ENCODE measurements around the gene OR8G5.

The OR8G5 gene

DNA sequence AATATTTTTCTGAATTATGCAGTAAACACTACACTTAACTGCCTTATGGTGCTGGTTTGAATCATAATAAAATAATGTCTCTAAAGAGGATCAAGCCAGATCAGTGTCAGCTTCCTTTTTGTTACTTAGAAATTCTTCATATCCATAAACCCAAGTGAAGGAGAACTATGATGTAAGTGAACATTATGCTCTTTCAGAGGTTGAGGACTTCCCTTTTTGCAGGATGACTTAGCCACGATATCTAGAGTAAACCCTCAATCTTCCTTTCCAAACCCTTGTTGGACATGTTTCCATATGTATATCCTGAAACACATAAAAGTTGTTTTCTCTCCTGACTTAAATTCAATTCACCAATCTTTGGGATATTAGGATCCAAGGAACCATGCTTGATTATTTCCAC lies 38.5 kb downstream of the OR8G5 start:
- DNase-seq: no peak

DNA sequence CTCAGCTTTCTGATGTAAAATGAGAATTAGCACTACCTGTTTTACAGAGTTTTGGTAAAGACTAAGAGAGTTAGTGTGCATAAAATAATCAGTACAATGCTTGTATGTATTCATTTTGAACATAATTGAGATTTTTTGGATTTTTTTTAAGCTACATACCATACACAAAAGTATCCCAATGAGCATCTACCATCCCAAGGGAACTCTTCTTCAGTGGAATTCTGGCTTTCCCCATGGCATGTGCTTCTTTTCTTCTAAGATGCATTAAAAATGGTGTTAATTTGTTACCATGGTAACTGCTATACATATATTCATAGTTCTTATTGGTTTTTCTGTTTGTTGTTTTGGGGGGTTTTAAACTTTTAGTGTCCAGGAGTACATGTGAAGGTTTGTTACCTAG lies 39.8 kb downstream of the OR8G5 start:
- DNase-seq: no peak

- DNase-seq: no peak
Measured at GRCh38 chr11:124297921-124298320, 41.7 kb downstream of the OR8G5 start.

DNA sequence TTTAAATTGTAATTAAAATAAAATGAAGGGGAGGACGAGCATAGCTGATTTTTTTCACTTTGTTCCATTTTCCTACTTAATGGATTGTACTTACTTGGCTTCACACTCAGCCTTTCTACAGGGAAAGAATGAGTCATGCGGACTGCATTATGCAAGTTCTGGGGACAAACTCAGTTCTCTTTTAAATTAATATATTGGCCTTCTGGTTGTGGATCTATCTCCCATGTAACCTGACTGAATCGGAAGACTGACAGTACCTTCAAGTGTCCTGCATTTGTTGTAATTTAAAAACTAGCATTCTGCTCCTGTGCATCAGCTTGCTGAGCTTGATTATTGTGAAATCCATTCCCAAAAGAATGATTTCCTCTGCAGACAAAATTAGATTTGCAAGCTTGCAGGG lies 45.4 kb downstream of the OR8G5 start:
- no peak for DNase-seq

DNA sequence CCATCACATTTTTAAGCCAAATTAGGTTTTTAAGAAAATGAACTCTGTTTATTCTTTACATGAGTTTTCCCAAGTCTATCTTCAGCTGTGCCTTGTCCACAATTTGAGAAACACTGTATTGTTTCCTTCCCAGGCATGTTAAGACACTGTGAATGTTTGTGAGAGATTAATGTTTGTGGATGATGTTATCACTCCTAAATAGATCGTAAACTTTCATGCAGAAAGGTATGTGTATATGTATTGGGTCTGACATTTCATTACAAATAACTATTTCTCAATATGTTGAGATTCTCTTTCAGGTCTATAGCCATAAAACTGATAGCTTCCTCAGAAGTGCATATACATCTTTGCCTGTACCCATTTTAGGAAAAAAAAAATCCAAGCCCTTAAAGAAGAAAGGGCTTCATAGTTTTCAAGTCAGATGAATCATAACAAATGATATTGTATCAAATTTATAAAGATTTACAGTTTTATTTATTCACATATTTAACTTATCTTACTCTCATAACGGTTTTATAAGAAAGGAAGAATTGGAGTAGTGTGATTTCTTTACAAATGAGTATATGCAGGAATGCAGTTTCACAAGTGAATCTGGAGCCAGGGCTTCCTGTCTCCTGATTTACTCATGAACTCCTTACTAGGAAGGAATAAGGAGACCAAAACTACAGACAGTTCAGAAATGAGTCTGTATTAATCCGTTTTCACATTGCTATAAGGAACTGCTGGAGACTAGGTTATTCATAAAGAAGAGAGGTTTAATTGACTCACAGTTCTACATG lies 46.4 kb downstream of the OR8G5 start:
- DNase-seq: no peak

- no peak for DNase-seq
Measured at GRCh38 chr11:124307093-124307492, 50.9 kb downstream of the OR8G5 start.

GRCh38 chr11:124310721-124311120 lies 54.5 kb downstream of the OR8G5 start:
- no peak for DNase-seq

DNA sequence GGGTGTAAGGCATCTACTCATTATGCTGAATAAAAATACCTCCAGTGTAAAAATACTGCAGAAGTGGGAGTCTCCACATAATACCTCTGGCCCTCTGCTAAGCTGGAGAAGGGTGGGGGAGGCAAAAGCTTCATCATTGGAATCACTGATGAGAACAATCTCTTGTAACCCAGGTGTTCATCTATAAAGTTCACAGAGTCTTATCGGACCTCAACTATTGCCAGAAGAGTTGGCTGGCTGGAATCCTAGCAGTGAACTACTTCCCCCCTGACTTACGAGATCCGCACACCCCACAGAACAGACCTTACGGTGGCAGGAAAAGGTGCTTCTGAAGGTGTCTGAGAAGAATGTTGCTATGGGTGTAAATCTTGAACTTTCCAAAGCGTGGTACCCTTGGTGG lies 55.1 kb downstream of the OR8G5 start:
- DNase-seq: no peak

GRCh38 chr11:124311670-124312069 lies 55.5 kb downstream of the OR8G5 start:
- DNase-seq: no peak

DNA sequence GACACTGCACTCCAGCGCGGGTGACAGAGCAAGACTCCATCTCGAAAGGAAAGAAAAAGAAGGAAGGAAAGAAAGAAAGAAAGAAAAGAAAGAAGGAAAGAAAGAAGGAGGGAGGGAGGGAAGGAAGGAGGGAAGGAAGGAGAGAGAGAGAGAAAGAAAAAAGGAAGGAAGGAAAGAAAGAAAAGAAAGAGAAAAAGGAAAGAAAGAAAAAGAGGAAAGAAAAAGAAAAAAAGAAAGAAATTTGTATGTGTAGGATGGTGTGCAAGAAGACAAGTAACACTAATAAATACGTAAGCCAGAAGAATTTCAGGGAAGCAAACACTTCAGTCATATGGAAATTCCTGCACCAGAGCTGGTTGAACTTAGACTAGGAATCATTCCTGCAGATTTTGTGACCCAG lies 57.0 kb downstream of the OR8G5 start:
- no peak for DNase-seq

- DNase-seq: no peak
Measured at GRCh38 chr11:124313849-124314248, 57.7 kb downstream of the OR8G5 start, which contains the start of gene OR8D1. Gene OR8D1 (minus strand): TSS chr11:124313949. CDS start chr11:124310766, 3,183 bp downstream.

DNA sequence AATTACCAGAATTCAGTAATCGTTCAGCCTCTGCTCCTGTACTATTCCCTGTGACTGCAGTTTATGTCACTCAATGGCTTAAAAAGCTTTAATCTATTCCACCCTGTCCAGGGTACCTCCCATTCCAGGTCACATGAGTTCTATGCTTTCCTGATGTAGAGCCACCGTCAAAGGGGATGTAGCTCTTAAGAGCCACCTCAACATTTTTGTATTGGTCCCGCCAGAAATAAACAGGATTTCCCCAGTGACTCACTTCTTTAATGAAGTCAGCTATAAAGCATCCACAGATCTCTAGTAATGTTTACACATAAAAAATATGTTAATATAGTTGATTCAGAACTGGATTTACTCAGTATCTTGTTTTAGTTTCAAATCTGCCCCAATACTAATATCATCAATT lies 58.9 kb downstream of the OR8G5 start:
- DNase-seq: no peak

All from CD4-positive, alpha-beta T cell treated with Interleukin-21 for 1 hour (primary cell).